Measurements from ENCODE around the gene FCAMR.

DNA sequence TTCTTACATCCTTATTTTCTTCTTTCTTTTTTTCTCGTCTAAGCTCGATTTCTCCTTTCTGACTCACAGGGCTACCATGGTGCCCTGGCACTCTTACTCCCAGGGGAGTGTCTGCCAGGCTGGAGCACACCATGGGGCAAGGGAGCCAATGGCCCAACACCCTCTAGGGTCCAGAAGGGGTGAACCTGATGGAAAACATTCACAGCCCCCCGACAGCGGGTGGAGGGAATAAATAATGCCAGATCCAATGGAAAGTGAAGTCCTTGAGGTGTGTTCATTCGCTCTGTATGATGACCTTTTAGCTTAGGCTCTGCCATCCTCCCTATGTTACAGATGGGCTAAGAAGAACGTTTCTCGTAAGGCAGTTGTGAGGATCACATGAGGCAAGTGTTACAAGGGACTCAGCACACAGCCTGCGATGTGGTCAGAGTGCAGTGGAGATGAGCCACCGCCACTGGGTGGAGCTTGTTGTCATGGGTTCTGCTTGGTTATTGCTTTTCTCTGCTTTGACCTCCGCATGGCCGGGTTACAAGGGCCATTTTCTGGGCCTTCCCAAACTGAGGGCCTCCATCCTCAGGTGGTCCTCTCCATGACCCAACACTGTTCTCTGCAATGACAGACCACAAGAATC, 45.0 kb downstream of the FCAMR start:
- TF ChIP-seq, protein P1, sequence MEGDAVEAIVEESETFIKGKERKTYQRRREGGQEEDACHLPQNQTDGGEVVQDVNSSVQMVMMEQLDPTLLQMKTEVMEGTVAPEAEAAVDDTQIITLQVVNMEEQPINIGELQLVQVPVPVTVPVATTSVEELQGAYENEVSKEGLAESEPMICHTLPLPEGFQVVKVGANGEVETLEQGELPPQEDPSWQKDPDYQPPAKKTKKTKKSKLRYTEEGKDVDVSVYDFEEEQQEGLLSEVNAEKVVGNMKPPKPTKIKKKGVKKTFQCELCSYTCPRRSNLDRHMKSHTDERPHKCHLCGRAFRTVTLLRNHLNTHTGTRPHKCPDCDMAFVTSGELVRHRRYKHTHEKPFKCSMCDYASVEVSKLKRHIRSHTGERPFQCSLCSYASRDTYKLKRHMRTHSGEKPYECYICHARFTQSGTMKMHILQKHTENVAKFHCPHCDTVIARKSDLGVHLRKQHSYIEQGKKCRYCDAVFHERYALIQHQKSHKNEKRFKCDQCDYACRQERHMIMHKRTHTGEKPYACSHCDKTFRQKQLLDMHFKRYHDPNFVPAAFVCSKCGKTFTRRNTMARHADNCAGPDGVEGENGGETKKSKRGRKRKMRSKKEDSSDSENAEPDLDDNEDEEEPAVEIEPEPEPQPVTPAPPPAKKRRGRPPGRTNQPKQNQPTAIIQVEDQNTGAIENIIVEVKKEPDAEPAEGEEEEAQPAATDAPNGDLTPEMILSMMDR (conservative IDR thresholded peaks at IDR 0.05; ENCODE audit: low read depth in 2 of 2) = peak in 1 of 2 experiments; percentile 60; a peak in 2 of 4 replicates
- no peak for TF ChIP-seq NANOG (IDR thresholded peaks at IDR 0.05; ENCODE audit: borderline replicate concordance)

Data from GM23338 (cell line).